GM12892 (cell line): ENCODE results near the gene FADS6.

ENCODE experiments used
- POLR2A ChIP-seq: IDR thresholded peaks from 2 replicates; pipeline ENCODE4 v1.6.1; 2011; ENCODE audit warnings: low read depth, low read length, control low read depth
- POLR2AphosphoS5 ChIP-seq: IDR thresholded peaks from 2 replicates; pipeline ENCODE4 v1.6.1; 2011; ENCODE audit warnings: low read depth, low read length, control low read depth

DNA sequence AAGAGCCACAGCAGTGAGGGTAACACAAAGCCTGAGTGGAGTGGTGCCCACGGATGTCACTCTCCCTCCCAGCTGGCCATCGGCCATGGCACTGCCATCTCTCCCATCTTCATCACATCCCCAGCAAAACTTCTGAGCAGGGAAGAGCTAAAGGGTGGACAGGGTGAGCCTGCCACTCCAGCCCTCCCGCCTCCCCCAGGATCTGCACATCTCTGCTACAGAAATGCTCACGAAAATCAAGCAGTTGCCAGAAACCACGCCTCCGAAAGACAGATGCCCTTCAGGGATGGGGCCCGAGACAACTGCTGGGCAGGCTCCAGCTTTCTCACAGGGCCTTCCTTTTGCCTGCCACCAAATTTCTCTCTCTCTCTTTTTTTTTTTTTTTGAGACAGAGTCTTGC lies 37.3 kb downstream of the FADS6 start:
- no peak for TF ChIP-seq POLR2AphosphoS5
- TF ChIP-seq POLR2A: no peak
